PC-3 (cell line): ENCODE results near the gene PARD6B.
"Not testable (repeated sequence)": the region's sequence is repeated elsewhere in the genome, so short reads cannot be mapped to it uniquely, and the experiment has no call there.

Experiments used
- CTCF ChIP-seq: fragments of 300-600 bp; sonication (generic); conservative IDR thresholded peaks from 2 replicates; pipeline ENCODE4 v1.5.1; 2017; ENCODE audit warnings: antibody characterized with exemption, low read depth, mild to moderate bottlenecking, low read length
- EZH2 ChIP-seq: fragments of 300-600 bp; sonication (generic); IDR thresholded peaks from one replicate; pipeline ENCODE4 v1.6.1; 2017; ENCODE audit warnings: antibody characterized with exemption, mild to moderate bottlenecking, low read length; ENCODE audit not compliant: unreplicated experiment

- TF ChIP-seq CTCF, EZH2: not testable (repeated sequence)
Observed at GRCh38 chr20:50769551-50770085, 38.2 kb downstream of the PARD6B start.
